Omental fat pad (tissue), 4 donors: ENCODE measurements around the gene ARHGAP12. TPM values are rescaled to one million over a fixed set of nuclear protein-coding genes. Genes with fewer than 3 reads are reported as not detected.
A peak's percentile ranks its signal among the peaks of the same experiment; 100 is the strongest.

ENCODE experiments used
- ATAC-seq: fragments of 150-250 bp; one replicate; pipeline ENCODE4 v1.9.1; 2016; ENCODE audit warnings: mild to moderate bottlenecking, moderate library complexity; ENCODE audit not compliant: low FRiP score
- DNase-seq: peaks from one replicate; pipeline ENCODE4 v3.0.0-alpha.2; 2019; ENCODE audit warnings: low spot score
- CTCF ChIP-seq, 3 donors: fragments of 450-650 bp; IDR thresholded peaks; one replicate each; pipeline ENCODE4 v1.5.1; 2016 to 2017; ENCODE audit warnings: antibody characterized with exemption in 3 of 3, mild to moderate bottlenecking in 3 of 3, moderate library complexity in 2 of 3
- total RNA-seq, 4 donors: library from RNA; depleted of rRNA; stranded (reverse); fragments of >200 nt; gene quantifications; one replicate each; pipeline ENCODE4 v1.1.0, GENCODE V29; 2016

ARHGAP12 gene
- total RNA-seq, 4 donors from 2014 or later: 20.4 to 47.4 (median 33.1) TPM

- TF ChIP-seq CTCF (IDR thresholded peaks at IDR 0.05): no peak
- no peak for DNase-seq
- no peak for ATAC-seq
These were observed 26.0 kb upstream of the ARHGAP12 start for GRCh38 chr10:31954410-31955191.

GRCh38 chr10:31953480-31953879 lies 24.8 kb upstream of the ARHGAP12 start:
- ATAC-seq (no peak), DNase-seq (no peak)
- TF ChIP-seq CTCF (IDR thresholded peaks at IDR 0.05): no peak

GRCh38 chr10:31953080-31953479 lies 24.4 kb upstream of the ARHGAP12 start:
- ATAC-seq (no peak), DNase-seq (no peak)
- TF ChIP-seq CTCF (IDR thresholded peaks at IDR 0.05): no peak

GRCh38 chr10:31952066-31952465 lies 23.4 kb upstream of the ARHGAP12 start:
- no peak for TF ChIP-seq CTCF (IDR thresholded peaks at IDR 0.05)
- DNase-seq: no peak
- no peak for ATAC-seq

- ATAC-seq (no peak), DNase-seq (no peak)
- no peak for TF ChIP-seq CTCF (IDR thresholded peaks at IDR 0.05)
These were observed 20.6 kb upstream of the ARHGAP12 start for GRCh38 chr10:31949266-31949665.

GRCh38 chr10:31948021-31948420 lies 19.4 kb upstream of the ARHGAP12 start:
- DNase-seq (no peak), ATAC-seq (peak; percentile 3)
- no peak for TF ChIP-seq CTCF (IDR thresholded peaks at IDR 0.05)
